GM15510 (cell line): Measurements from ENCODE around the gene TMEM74B.

Source experiments
- POLR2A ChIP-seq: IDR thresholded peaks from 3 replicates; pipeline ENCODE4 v1.6.1; 2011; ENCODE audit warnings: borderline replicate concordance; ENCODE audit not compliant: insufficient read length; ENCODE audit errors: extremely low read depth

Gene TMEM74B

DNA sequence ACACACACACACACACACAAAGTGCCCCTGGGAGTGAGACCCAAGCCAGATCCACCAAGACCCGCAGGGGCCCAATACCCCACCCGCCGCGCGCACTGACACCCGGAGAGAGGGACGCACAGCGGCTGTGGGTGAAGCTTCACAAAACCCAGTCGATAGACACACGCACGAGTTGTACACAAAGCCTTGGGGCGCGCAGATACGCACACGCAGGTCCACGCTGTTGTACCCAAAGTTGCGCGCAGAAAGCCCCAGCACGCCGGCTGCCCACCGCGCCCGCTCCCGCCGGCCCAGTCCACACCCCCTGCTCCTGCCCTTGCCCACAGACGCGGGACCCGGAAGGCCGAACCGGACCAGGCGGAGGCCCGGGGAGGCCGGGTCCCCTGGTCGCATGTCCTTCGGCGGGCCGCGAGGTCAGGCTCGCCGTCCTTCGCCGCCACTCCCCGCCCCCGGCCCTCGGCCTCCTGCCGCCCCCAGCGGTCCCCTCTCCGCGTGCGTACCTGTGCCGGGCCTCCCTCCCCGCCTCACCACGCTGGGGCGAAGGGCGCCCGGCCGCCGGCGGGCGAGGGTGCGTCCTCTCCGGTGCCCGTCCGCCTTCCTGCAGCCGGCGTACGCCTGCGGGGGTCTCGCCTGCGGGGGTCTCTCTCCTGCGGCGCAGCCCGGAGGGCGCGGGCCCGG lies at the start of gene TMEM74B:
Gene TMEM74B, minus strand, starts transcription at position 344 of the 678 bp plus-strand sequence. CDS start 1,180 bp downstream, outside the sequence.
- no peak for TF ChIP-seq POLR2A

DNA sequence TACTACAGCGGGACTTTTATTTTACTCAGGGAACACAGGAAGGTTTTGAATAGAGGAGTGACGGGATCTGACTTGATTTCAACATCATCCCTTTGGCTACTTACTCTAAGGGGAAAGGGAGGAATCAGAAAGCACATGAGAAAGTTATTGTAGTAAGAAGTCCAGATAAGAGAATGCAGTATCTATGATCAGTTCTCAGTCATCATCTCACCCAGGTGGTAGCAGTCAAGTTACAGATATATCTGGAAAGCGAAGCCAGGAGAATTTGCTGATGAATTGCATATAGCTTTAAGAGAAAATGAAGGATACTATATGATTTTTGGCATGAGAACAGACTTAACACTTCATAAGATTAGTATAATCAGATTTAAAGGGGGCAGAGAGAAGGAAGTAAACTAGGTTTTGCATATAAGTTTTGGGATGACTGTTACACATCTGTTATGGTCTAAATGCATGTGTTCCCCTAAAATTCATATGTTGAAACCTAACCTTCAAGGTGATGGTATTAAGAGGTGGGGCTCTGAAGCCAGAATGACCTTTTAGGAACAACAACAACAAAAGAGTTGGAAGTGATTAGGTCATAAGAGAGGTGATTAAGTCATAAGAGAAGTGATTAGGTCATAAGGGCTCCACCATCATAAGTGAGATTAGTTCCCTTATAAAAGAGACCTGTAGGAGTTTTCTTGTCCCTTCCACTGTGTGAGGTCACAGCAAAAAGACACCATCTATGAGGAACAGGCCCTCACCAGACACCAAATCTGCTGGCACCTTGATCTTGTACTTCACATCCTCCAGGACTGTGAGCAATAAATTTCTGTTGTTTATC lies 47.7 kb upstream of the TMEM74B start:
- TF ChIP-seq POLR2A: no peak

DNA sequence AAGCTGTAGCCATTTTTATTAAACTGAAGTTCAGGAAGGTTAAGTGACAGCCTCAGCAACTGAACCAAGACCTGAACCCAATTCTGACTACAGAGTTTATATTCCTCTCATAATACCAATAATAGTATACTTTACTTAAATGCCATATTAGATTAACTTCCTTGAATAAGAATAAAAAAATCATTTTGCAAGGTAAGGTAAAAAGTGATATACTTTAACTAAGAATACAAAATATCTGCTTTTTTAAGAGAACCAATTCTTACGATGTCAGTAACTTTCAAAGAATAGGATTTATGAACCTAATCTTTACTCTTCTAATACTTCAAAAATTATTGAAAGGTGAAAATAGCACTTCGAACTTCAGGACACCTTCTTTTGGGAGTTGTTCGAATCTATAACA lies 44.8 kb upstream of the TMEM74B start:
- no peak for TF ChIP-seq POLR2A

DNA sequence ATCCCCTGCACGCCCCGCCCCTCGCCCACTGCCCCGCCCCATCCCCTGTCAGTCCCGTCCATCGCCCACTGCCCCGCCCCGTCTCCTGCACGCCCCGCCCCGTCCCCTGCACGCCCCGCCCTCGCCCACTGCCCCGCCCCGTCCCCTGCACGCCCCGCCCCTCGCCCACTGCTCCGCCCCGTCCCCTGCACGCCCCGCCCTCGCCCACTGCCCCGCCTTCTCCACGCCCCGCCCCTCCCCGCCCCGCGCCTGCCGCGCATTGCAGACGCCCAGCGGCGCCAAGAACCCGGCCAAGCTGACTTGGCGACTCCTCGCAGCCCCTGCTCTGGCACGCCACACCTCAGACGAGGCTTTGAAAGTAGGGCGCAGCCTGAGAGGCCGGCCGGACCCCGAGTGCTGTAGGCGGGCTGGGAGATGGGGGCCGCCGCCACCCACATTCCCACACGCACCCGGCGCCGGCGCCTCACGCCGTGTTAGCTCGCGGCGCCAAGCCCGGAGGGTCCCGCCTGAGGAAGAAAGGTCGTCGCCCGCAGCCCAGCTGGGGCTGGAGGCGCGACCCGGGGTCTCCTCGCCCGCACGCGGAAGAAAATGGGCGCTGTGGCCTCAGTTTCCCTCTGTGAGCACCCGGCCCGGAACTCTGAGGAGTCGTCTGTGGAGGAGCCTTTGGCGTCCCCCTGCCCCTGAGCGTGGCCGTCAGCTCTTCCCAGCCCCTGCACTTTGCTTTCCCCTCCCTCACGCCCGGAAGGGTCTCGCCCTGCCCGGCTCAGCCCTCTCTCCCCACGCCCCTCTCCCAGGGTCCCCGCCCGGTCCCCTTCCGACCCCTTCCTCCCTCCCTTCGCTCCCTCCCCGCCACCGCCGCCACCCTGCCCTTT lies 41.2 kb upstream of the TMEM74B start, which contains the start of gene RAD21L1:
Gene RAD21L1, plus strand, starts transcription at position 262 of the 872 bp plus-strand sequence. CDS start 2,410 bp downstream, outside the sequence.
- peak; percentile 18 for TF ChIP-seq POLR2A

DNA sequence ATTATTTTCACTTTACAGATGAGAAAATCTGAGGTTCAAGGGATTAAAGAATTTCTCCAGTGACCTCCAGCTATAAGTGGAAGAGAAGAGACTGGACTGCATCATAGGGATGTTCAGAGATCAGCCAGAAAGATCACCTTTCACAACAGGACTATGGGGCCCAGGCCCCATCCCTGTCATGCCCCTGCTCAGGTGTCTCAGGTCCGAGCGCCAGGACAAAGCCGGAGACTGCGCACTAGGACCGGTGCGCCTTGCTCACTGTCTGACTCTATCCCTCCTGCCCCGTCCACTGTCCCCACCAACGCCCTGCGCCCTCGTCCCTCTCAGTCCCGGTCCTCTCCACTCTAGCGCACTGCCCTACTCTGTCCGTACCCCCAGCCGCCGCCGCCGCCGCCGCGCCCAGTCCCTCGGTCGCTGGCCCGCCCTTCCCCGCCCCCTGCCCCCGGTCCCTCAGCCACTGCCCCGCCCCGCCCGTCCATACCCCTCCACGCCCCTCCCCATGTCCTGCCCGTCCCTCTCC lies 40.5 kb upstream of the TMEM74B start:
- TF ChIP-seq POLR2A: no peak

DNA sequence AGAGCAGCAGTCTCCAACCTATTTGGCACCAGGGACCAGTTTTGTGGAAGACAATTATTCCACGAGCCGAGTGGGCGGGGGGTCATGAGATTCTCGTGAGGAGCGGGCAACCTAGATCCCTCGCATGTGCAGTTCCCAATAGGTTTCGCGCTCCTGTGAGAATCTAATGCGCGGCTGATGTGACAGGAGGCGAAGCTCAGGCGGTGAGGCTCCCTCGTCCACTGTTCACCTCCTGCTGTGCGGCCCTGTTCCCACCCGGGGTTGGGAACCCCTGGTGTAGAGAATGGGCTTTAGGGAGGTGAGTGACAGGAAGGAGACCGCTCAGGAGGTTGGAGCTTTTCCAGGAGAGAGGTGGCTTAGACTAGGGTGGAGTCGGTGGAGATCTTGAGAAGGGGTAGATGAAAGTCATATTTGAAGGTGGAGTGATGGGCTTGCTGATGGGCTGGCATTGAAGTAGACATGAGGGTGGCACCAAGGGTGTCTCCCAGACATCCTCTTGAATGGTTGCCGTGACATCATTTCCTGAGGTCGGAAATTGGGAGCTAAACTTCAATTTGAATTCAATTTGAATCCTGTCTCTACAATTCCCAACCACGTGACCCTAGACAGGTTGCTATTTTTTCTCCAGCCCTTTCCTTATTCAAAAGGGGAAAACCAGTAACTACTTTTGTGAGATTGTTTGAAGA lies 39.6 kb upstream of the TMEM74B start:
- no peak for TF ChIP-seq POLR2A

DNA sequence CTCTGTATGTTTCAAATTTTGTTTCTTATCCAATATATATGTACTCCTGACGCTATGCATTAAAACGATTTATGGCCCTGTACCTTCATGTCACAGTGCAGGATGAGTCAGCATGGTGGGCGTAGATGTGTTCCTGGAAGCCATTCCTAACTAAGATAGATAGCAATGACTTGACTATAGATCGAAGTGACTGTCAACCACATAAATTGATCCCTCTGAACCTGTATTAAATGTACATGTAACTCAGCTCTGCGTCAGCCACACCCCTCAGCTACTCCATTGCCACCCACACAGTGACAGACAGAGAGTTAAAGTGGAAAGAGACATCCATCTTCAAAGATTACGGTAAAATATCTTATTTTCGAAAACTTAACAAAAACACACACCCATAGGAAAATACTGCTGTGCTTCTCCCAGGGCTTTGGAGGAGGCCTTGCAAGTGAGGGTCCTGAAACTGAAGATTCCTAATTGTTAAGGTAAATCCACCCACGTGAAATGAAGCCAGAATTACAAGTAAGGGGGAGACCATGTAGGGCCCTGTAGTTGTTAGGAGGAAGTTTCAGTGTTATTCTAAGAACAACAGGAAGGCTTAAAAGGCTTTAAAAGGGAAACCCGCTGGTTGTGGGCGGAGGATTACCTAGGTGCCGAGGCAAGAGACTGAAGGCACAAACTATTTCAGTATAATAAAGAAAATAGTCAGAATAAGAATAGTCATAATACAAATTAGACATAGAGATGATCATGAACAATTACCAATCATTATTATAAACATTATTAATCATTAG lies 30.8 kb upstream of the TMEM74B start:
- TF ChIP-seq POLR2A: no peak

DNA sequence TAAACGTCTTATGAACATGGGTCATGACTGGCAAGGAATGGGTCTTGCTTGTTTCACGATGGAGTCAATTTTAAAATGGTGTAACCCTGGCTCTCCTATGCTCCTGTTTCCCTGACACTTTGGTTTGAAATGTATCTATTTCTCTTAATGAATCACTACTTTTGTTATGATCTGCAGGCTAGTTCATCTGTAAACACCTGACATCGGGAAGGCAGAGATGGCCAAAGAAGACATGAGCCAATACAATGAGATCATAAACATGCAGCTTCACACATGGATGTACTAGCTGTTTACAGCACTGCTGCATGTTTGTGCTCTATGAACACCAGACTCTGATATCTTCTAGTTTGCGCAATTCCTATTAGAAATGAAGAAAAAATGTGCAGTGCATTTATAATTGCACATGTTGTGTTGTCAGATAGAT lies 30.1 kb upstream of the TMEM74B start:
- TF ChIP-seq POLR2A: no peak

DNA sequence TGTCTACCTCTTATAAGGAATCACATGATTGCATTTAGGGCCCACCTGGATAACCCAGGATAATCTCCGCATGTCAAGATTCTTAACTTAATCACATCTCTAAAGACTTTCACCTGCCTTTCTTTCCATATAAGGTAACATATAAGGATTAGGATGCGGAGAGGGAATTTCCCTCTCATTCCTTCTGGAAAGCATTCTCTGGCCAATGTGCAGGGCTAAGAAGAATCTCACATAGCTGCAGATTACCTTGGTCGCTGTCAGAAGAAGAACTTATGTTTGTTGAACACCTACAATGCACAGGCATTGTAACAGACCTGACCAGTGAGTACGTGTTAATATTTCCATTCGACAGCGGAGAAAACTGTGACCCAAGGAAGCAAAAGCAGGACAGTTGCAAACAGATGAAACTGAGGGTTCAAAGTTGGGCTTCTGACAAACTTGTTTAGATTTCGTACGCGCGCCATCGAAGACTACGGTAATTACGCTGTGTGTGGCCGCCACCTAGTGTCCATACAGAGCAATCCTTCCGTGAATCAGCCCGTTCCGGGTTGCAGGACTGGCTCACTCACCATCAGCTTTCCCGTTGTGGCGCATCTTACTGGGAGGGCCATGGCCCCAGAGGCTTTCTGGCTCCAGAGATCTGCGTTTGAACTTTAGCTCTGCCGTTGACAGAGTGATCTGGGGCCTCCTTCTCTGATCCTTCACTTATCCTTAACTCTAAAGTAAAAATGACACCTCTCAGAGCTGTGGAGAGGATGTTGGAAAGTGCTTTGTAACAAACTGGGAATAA lies 28.0 kb upstream of the TMEM74B start:
- TF ChIP-seq POLR2A: no peak

DNA sequence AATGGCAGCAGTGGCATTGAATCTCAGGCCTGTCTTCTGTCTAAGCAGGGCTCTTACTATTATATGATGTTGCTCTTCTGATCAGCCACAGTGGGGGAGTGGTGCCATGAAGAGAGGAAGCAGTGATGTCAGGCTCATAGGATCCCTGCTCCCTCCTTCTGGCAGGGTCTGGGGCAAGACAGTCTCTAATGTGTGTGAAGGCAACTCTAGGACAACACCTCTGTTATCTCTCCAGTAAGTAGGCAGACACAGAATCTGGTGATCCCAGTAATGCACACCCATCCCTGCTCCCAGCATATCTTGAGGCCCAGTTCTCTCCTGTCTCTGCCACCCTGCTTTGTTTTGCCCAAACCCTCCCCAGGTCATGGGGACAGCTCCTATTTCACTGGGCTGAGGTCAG lies 27.2 kb upstream of the TMEM74B start:
- no peak for TF ChIP-seq POLR2A

DNA sequence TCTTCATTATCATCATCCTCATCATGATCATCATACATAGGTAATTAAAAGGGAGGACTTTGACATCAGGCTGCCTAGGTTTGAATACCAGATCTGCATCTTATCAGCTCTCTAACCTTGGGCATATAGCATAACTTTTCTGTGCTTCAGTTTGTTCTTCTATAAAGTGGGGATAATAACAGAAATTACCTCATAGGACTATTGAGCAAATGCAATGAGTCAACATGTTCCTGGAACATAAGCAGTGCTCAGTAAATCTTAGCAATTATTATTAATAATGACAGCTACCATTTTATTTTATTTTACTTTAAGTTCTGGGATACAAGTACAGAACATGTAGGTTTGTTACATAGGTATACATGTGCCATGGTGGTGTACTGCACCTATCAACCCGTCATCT lies 25.7 kb upstream of the TMEM74B start:
- no peak for TF ChIP-seq POLR2A
